ENCODE measurements around the gene KRT39. TPM values are rescaled to one million over a fixed set of nuclear protein-coding genes. Genes with fewer than 3 reads are reported as not detected.
A peak's percentile ranks its signal among the peaks of the same experiment; 100 is the strongest.

KRT39 gene
- total and polyA plus RNA-seq, 2 experiments from 2014 or later: not detected

GRCh38 chr17:40909351-40909750, 57.4 kb downstream of the KRT39 start:
- no peak overlapping the region for H3K4me3 ChIP-seq
- H3K9me3 ChIP-seq (ENCODE audit: low read depth): no peaks in the 10 kb centered on the region
- no peaks in the 10 kb centered on the region for H3K36me3 ChIP-seq (replicated peaks; ENCODE audit: insufficient read depth, low read depth)
- H3K4me1 ChIP-seq (ENCODE audit: insufficient read depth): peaks cover 13% of the 10 kb centered on the region
- peak; percentile 95 for DNase-seq (ENCODE audit: low spot score)
- WGBS (ENCODE audit: low lambda C conversion rate, missing lambda C conversion rate): under 1% methylated on average over 5 of the region's 5 CpGs
- H3K79me2 ChIP-seq: no peaks in the 10 kb centered on the region
- no peaks in the 10 kb centered on the region for H3K9me2 ChIP-seq (replicated peaks; ENCODE audit: insufficient read depth)
- peak; percentile 75 for TF ChIP-seq CTCF (IDR thresholded peaks at IDR 0.05; ENCODE audit: poor library complexity)
- no peak for TF ChIP-seq EZH2phosphoT487 (IDR thresholded peaks at IDR 0.05; ENCODE audit: low read depth, severe bottlenecking, unreplicated experiment)
- no peak for TF ChIP-seq EZH2 (IDR thresholded peaks at IDR 0.05; ENCODE audit: borderline replicate concordance)
- H3K4me2 ChIP-seq: peak overlapping the region; percentile 11
- H2AFZ ChIP-seq: no peak overlapping the region
- H4K20me1 ChIP-seq (ENCODE audit: insufficient read depth, poor library complexity, severe bottlenecking): no peaks in the 10 kb centered on the region
- no peaks in the 10 kb centered on the region for H3K27me3 ChIP-seq
- peak overlapping the region; percentile 73 for H3K27ac ChIP-seq

Small RNA genes lying within 50 kb of the gene (small RNA-seq; reads per million reads assigned to genes)
- gene KRTAP3-4P: not detected

Other genes starting within 250 kb of the KRT39 start
Only the 30 nearest of the 33 such genes appear.
- gene KRT26, start 194.7 kb downstream of the KRT39 start, total RNA-seq: not detected in 2 replicates
- gene KRT26, start 194.7 kb downstream of the KRT39 start, polyA plus RNA-seq: not detected in 2 replicates
- gene KRT27, start 184.4 kb downstream of the KRT39 start, total RNA-seq: not detected in 2 replicates
- not detected in 2 replicates for gene KRT27, start 184.4 kb downstream of the KRT39 start, polyA plus RNA-seq
- not detected in 2 replicates for gene KRT28, start 167.0 kb downstream of the KRT39 start, total RNA-seq
- not detected in 2 replicates for gene KRT28, start 167.0 kb downstream of the KRT39 start, polyA plus RNA-seq
- gene KRT10, start 144.3 kb downstream of the KRT39 start, total RNA-seq: 29.4 and 39.7 TPM in 2 replicates
- 153 and 165 TPM in 2 replicates for gene KRT10, start 144.3 kb downstream of the KRT39 start, polyA plus RNA-seq
- gene KRT12, start 99.7 kb downstream of the KRT39 start, total RNA-seq: not detected in 2 replicates
- gene KRT12, start 99.7 kb downstream of the KRT39 start, polyA plus RNA-seq: not detected in 2 replicates
- gene KRT20, start 81.7 kb downstream of the KRT39 start, total RNA-seq: 2.4 and 3.4 TPM in 2 replicates
- 1.5 and 1.6 TPM in 2 replicates for gene KRT20, start 81.7 kb downstream of the KRT39 start, polyA plus RNA-seq
- 4.0 and 6.4 TPM in 2 replicates for gene KRT23, start 29.3 kb downstream of the KRT39 start, total RNA-seq
- gene KRT23, start 29.3 kb downstream of the KRT39 start, polyA plus RNA-seq: 2.0 and 4.0 TPM in 2 replicates
- 0.33 TPM in 1 of 2 replicates, not detected in the other for gene KRT40, start 17.4 kb upstream of the KRT39 start, total RNA-seq
- gene KRT40, start 17.4 kb upstream of the KRT39 start, polyA plus RNA-seq: 0.19 TPM in 1 of 2 replicates, not detected in the other
- gene KRTAP3-3, start 27.2 kb upstream of the KRT39 start, total RNA-seq: not detected in 2 replicates
- not detected in 2 replicates for gene KRTAP3-3, start 27.2 kb upstream of the KRT39 start, polyA plus RNA-seq
- not detected in 2 replicates for gene KRTAP3-2, start 33.0 kb upstream of the KRT39 start, total RNA-seq
- not detected in 2 replicates for gene KRTAP3-2, start 33.0 kb upstream of the KRT39 start, polyA plus RNA-seq
- not detected in 2 replicates for gene KRTAP3-1, start 42.2 kb upstream of the KRT39 start, total RNA-seq
- 2.7 and 3.4 TPM in 2 replicates for gene KRTAP3-1, start 42.2 kb upstream of the KRT39 start, polyA plus RNA-seq
- not detected in 2 replicates for gene KRTAP1-5, start 60.3 kb upstream of the KRT39 start, total RNA-seq
- 0.44 TPM in 1 of 2 replicates, not detected in the other for gene KRTAP1-5, start 60.3 kb upstream of the KRT39 start, polyA plus RNA-seq
- not detected in 2 replicates for gene KRTAP1-4, start 63.2 kb upstream of the KRT39 start, total RNA-seq
- gene KRTAP1-4, start 63.2 kb upstream of the KRT39 start, polyA plus RNA-seq: not detected in 2 replicates
- not detected in 2 replicates for gene KRTAP1-3, start 67.9 kb upstream of the KRT39 start, total RNA-seq
- not detected in 2 replicates for gene KRTAP1-3, start 67.9 kb upstream of the KRT39 start, polyA plus RNA-seq
- not detected in 2 replicates for gene KRTAP1-1, start 74.5 kb upstream of the KRT39 start, total RNA-seq
- not detected in 2 replicates for gene KRTAP1-1, start 74.5 kb upstream of the KRT39 start, polyA plus RNA-seq
- not detected in 2 replicates for gene KRTAP2-1, start 80.4 kb upstream of the KRT39 start, total RNA-seq
- gene KRTAP2-1, start 80.4 kb upstream of the KRT39 start, polyA plus RNA-seq: not detected in 2 replicates
- gene KRTAP2-2, start 88.3 kb upstream of the KRT39 start, total RNA-seq: not detected in 2 replicates
- gene KRTAP2-2, start 88.3 kb upstream of the KRT39 start, polyA plus RNA-seq: not detected in 2 replicates
- not detected in 2 replicates for gene KRTAP2-3, start 93.2 kb upstream of the KRT39 start, total RNA-seq
- gene KRTAP2-3, start 93.2 kb upstream of the KRT39 start, polyA plus RNA-seq: not detected in 2 replicates
- gene KRTAP2-4, start 98.9 kb upstream of the KRT39 start, total RNA-seq: not detected in 2 replicates
- not detected in 2 replicates for gene KRTAP2-4, start 98.9 kb upstream of the KRT39 start, polyA plus RNA-seq
- not detected in 2 replicates for gene KRTAP4-7, start 117.2 kb upstream of the KRT39 start, total RNA-seq
- not detected in 2 replicates for gene KRTAP4-7, start 117.2 kb upstream of the KRT39 start, polyA plus RNA-seq
- gene KRTAP4-8, start 131.2 kb upstream of the KRT39 start, total RNA-seq: not detected in 2 replicates
- gene KRTAP4-8, start 131.2 kb upstream of the KRT39 start, polyA plus RNA-seq: not detected in 2 replicates
- gene KRTAP4-16, start 135.3 kb upstream of the KRT39 start, total RNA-seq: not detected in 2 replicates
- not detected in 2 replicates for gene KRTAP4-16, start 135.3 kb upstream of the KRT39 start, polyA plus RNA-seq
- not detected in 2 replicates for gene KRTAP4-9, start 138.4 kb upstream of the KRT39 start, total RNA-seq
- not detected in 2 replicates for gene KRTAP4-9, start 138.4 kb upstream of the KRT39 start, polyA plus RNA-seq
- gene KRTAP4-11, start 151.4 kb upstream of the KRT39 start, total RNA-seq: not detected in 2 replicates
- not detected in 2 replicates for gene KRTAP4-11, start 151.4 kb upstream of the KRT39 start, polyA plus RNA-seq
- gene KRTAP4-12, start 157.2 kb upstream of the KRT39 start, total RNA-seq: not detected in 2 replicates
- gene KRTAP4-12, start 157.2 kb upstream of the KRT39 start, polyA plus RNA-seq: not detected in 2 replicates
- not detected in 2 replicates for gene KRTAP4-6, start 173.6 kb upstream of the KRT39 start, total RNA-seq
- not detected in 2 replicates for gene KRTAP4-6, start 173.6 kb upstream of the KRT39 start, polyA plus RNA-seq
- gene KRTAP4-5, start 182.9 kb upstream of the KRT39 start, total RNA-seq: not detected in 2 replicates
- gene KRTAP4-5, start 182.9 kb upstream of the KRT39 start, polyA plus RNA-seq: not detected in 2 replicates
- gene KRTAP4-4, start 193.8 kb upstream of the KRT39 start, total RNA-seq: not detected in 2 replicates
- not detected in 2 replicates for gene KRTAP4-4, start 193.8 kb upstream of the KRT39 start, polyA plus RNA-seq
- gene KRTAP4-3, start 201.3 kb upstream of the KRT39 start, total RNA-seq: not detected in 2 replicates
- gene KRTAP4-3, start 201.3 kb upstream of the KRT39 start, polyA plus RNA-seq: not detected in 2 replicates
- not detected in 2 replicates for gene KRTAP4-2, start 211.3 kb upstream of the KRT39 start, total RNA-seq
- not detected in 2 replicates for gene KRTAP4-2, start 211.3 kb upstream of the KRT39 start, polyA plus RNA-seq